Measurements from ENCODE around the gene THBS2.
"Not testable (repeated sequence)": the region's sequence is repeated elsewhere in the genome, so short reads cannot be mapped to it uniquely, and the experiment has no call there.

THBS2 gene

DNA sequence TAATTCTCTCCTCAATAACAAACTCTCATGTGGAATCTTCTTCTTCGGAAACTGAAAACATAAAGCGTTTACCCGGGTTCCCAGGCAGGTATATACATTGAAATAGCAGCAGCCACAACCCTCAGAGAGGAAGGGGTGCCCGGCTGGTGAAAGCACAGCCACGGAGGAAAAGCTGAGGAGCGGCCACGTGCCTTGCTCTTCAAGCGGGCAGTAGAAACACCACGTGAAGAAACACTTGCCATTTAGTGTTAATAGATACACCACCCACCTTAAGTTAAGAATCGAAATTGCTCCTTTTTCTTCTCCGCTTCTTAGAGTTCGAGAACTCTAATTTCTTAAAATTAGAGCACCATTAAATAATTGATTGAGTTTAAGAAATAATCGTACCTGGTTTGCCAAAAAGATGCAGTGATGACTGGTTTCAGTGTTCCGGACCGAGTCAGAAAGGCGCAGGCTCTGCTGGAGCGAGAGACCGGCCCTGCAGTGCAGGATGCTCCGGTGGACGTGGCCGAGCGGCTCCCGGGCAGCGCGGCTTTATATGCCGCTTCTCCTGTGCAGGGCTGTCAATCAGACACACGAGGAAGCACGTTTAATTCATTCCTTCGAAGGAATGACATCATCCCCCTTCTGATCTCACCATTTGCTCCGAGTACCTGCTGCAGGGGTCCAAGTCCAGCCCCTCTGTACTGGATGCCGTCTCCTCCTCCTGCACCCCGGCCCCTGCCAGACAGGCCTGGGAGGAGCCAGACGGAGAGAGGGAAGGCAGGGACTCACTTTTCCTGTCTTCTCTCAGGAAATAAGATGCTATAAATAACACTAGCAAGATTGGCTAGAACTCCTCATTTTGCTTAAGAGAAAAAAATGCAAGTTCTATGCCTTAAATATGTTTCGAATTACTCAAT, at the start of gene THBS2:
TSS of gene THBS2 (minus strand) at position 510 of the 902 bp plus-strand sequence. CDS start 3,062 bp downstream, outside the sequence.
- no peak for DNase-seq

DNA sequence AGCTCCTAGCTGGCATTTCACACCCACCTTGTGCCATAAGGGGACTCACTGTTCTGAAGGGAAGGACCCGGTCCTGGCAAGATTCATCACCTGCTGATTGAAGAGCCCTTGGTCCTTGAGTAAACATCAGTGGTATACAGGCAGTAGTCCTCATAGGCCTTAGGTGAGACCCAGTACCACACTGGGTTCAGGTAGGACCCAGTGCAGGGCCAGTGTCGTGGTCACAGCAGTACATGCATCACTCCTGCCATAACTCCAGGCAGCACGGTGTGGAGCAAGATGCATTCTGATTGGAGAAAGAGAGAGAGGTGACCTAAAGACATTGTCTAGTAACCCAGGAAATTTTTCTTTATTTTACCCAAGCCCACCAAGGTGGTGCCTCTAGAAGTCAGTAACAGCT, 49.1 kb upstream of the THBS2 start:
- DNase-seq, result no peak

DNA sequence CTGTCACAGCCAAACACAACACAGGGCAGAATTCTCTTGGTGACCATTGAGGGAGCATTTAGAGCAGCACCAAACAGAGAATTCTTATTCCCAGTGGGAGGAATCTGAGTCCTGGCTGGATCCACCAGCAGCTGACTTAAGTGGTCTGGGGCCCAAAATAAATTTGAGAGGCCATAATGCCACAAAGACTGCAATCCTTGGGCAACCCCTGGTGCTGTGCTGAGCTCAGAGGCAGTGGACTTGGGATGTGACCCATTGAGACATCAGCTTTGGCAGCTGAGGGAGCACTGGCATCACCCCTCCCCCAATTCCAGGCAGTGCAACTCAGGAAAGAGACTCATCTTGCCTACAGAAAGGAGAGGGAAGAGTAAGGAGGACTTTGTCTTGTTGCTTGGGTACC, 48.6 kb upstream of the THBS2 start:
- DNase-seq, result no peak

DNA sequence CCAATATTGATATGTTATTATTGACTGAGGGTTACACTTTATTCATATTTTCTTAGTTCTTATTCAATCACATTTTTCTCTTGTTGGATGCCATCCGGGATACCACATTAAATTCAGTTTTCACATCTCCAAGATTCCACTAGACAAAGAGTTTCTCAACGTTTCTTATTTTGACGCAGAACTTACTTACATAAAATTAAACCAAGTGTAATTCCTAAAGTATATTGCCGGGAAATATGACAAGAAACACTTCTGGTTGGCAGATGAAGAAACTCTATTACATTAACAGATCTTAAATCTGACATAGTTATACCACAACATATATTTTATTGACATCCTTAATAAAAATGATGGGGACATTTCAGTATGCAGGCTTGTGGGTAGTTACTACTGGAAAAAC, 47.3 kb upstream of the THBS2 start:
- DNase-seq, result no peak

DNA sequence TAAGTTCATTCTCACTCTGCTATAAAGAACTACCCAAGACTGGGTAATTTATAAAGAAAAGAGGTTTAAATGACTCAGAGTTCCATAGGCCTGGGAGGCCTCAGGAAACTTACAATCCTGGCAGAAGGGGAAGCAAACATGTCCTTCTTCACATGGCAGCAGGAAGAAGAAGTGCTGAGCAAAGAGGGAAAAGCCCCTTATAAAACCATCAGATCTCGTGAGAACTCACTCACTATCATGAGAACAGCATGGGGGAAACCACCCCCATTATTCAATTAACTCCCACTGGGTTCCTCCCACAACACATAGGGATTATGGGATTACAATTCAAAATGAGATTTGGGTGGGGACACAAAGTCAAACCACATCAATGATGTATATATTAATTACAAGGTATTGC, 45.0 kb upstream of the THBS2 start:
- not testable (repeated sequence) for DNase-seq

DNA sequence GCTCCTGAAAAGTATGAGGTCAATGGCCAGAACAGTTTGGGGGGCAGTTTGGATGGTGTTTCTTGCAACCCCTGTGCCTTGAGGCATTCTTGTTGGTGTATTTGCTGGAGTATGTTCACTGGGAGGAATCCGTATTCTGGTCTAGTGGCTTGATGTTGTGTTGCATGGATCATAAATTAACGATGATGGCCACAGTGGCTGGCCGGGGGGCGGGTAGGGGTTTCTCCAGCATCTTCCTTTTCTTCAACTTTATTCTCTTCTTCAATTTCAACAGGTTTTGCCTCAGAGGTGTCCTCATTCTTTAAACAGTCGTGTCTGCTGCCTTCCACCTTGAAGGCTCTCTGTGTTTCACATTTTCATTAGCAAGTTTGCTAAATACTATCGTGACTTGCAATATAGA, 43.0 kb upstream of the THBS2 start:
- DNase-seq, result no peak

DNA sequence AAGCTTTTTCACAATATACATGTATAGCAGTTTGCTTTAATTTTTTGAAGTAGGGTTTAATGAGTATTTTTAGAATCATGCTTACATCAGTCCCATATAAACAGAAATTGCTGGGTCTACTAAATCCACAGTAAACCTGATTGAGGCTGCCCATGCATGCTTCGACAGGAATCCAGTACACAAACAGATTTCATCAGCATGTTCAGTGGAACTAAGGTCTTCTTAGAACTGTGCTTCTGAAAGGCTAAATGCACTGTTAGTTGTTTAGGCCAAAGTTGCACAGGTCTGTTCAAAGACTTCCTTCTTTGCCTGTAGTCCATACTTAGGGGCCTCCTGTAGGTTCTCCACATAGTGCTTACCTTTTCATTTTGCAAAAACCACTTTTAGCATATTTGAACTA, 42.5 kb upstream of the THBS2 start:
- no peak for DNase-seq

DNA sequence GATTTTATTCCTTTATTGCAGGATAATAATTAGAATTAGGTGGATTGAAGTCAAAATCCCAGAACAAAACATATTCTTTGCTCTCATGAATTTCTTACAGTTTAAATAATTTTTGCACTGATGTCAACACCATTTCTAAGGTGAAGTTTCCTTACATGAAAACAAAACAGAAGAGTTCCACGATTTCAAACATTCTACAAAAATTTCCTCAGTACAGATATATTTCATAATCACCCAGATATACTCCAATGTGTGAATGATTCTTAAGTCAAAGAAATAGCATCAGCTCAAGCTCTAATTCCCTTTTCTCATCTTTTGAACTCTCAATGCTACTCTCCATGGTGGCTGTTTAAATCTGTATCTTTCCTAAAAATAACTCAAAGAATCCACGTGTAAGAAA, 39.5 kb upstream of the THBS2 start:
- DNase-seq, result no peak

DNA sequence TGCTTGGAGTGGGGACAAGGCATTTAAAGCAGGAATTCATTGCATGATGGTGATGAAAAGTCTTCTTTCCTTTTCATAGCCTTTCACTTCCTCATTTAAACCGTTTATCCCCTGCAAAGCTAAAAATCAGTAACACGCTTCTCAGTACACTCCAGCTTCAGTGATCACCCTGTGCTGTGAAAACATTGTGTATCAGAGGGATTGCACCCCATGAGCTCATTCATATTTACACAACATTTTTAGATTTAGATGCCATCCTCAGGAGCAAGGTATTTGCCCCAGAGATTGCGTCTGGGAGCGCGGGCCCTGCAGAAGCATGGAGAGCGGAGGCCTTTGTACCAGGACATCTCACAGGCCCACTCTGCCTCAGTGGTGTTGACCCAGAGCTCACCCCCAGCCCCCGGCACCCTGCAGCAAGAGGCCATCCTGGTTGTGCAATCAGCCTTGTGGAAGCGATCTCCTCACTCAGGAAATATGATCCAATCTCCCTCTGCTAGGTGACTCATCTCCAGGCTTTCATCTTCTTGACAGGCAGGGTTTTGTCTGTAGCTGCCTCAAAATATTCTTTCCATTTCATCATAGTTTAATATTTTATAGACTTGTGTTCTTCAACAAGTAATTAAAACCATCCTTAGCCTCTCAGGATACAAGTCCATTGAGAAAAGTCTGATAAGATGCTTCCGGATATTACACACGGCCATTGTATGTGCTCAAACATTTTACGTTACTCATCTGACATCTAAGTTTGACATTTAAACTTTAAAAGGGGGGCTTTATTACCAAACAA, 38.9 kb upstream of the THBS2 start:
- DNase-seq, result no peak

DNA sequence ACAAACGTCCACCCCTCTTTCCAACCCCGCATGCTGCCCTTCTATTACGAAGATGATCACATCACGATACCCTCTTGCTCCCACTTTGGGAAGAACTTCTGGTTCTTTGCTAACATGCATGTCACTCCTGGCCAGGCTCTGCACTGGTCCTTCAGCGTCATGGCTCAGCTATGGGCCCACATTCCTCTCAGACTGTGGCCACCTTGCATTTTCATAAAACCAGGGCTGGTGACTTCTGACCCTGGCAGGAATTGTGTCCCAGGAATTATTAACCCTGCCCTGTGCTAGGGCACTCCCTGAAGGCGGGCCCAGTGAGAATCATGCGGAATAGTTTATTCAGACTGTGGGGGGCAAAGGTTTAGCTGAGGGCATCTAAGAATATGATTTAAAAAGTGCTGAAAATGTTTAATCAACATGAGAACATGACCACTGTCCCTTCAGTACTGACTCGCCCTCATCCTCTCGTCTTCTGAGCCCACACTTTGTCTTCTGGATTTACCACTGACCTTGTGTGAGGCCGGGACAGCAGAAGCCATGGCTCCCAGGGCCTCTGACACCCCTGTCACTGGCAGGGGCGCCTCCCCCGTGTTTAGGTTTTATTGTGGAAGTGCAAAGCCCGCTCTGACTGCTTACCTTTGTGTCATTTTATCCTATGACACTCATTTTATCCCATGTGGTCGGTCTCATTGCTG, 38.1 kb upstream of the THBS2 start:
- no peak for DNase-seq

DNA sequence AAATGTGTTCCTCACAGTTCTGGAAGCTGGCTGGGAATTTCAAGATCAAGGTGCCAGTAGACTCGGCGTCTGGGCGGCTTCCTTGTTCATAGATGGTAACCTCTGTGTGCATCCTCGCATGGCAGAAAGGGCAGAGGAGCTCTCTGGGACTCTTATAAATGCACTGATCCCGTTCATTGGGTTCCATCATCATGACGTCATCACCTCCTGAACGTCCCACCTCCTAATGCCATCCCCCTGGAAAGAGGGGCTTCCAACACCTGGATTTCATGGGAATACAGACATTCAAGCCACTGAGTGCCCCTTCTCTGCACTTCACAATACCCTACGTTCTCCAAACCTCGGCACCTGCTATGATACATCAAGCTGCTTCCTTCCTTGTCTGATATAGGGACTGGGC, 37.5 kb upstream of the THBS2 start:
- no peak for DNase-seq

DNA sequence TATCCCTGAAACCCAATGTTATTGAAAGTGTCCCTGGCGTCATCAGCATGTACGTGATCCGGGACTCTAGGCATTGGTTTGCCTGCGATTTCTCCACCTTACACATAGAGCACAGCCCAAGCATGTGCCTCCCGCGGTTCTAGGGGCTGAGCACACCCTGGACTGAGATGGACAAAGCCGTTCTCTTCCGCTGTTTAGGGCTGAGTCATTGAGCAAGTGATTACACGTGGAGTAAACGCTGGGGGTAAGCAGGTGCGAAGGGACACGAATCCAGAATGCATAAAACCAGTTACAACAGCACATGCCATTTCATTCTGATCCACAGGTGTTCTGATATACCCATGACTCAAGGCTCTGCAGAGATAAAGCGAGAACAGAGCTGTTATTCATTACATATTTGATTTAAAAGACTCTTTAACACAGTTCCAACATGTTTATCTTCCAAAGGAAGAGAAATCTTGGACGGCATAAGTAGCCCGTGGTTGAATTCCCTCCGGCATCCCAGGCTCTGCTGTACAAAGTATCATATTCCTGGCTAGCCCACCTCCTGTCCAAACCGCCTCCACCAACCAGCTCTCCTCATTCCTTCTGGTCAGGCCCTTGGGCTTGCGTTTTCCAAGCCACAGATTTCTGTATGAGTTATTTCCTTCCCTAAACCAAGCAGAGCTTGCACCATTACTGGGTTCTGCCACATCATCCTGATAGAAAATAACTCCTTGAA, 36.1 kb upstream of the THBS2 start:
- no peak for DNase-seq

DNA sequence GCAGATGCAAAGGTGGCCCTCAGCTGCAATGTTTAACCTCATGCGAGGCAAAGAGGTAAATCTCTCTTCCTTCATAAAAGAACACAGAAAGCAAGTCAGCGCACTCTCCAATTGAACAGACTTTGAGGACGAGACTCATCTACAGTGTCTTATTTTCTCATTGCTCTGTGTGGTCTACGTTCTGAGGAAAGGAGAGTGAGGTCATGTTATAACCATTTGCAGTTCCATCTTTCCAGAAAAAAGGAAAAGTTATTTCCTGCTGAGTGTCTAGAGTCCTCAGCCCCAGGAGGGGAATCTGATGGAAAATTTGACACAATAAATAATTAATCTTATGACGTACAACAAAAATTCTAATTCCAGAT, 35.6 kb upstream of the THBS2 start:
- no peak for DNase-seq

DNA sequence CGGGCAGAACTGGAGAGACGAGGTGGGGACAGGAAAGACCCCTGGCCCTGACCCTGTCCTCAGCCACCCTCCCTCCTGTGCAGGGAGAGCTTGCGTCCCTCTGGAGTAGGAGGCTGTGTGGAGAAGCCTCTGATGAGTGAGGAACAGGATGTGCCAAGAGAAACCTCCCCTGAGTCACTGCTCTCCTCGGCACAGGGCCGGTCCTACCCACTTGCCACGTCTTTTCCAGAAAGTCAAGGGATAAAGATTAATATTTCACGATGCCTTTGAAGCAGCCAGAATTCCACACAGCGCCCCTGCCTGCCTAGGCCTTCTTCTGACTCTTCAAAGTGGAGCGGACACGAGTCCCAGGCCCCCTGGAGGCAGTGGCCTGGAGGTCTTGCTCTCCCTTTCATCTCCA, 34.9 kb upstream of the THBS2 start:
- DNase-seq, result no peak

DNA sequence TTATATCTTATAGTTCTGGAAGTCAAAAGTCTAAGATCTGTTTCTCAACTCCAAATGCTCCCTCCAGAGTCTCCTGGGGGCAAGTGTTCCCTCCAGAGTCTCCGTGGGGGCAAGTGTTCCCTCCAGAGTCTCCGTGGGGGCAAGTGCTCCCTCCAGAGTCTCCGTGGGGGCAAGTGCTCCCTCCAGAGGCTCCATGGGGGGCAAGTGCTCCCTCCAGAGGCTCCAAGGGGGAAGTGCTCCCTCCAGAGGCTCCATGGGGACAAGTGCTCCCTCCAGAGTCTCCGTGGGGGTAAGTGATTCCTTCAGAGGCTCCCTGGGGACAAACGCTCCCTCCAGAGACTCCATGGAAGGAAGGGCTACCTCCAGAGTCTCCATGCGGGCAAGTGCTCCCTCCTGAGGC, 34.0 kb upstream of the THBS2 start:
- no peak for DNase-seq

DNA sequence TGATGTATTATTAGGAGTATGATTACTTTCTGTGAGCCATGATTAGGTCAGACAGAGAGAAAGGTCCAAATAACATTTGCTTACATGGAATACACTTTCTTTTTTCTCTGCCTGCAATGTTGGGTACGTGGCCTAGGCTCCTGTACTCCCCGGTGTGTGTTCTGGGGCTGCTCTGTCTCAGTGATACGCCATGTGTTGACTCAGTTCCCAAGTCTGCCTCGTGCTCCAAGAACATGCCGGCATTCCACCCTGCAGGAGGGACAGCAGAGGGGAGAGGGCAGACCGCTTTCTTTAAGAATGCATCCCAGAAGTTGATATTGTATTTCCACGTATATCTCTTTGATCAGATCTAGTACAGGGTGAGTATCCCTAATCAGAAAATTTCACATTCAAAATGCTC, 33.3 kb upstream of the THBS2 start:
- no peak for DNase-seq

DNA sequence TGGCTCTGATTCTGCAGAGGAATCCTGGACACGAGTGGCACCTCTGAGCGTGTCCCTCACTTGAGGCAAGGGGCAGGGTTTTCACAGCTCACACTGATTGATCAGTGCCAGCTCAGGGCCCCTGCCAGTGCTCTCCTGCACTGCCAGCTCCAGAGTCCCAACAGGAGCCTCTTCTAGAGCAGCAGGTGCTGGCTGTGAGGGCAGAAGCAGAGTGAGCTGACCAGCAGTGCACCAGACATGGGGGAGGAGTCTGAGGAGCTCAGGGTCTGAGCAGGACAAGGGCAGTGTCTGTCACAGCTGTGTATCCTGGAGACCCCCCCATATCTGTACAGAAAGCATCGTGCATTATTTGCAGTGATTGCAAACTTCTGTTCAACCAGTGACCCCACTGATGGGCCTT, 31.5 kb upstream of the THBS2 start:
- DNase-seq, result no peak

DNA sequence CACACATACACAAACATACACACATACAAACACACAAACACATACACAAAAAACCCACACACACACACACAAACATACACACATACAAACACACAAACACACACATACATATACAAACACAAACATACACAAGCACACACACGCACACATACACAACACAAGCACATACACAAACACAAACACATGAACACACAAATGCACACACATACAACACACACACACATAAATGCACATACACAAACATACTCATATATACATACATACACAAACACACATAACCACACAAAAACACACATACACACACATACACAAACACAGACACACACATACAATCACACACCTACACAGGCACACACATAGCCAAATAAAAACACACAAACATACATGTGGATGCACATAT, 30.3 kb upstream of the THBS2 start:
- DNase-seq, result no peak

DNA sequence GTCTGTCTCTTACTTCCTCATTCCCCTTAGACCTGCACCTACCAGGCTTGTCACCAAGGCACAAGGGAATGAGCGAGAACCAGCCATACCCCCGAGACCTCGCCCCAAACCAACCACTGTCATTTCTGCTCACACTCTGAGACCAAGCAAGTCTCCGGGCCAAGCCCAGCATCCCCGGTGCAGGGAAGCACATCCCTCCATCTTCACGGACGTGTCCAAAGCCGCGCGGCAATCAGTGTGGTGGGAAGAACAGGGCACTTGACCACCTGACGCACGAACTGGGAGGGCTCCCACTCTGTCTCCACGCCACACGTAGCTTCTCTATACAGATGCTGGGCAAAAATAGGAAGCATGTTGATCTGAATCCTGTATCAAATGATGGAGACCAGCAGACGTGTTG, 28.4 kb upstream of the THBS2 start:
- no peak for DNase-seq

DNA sequence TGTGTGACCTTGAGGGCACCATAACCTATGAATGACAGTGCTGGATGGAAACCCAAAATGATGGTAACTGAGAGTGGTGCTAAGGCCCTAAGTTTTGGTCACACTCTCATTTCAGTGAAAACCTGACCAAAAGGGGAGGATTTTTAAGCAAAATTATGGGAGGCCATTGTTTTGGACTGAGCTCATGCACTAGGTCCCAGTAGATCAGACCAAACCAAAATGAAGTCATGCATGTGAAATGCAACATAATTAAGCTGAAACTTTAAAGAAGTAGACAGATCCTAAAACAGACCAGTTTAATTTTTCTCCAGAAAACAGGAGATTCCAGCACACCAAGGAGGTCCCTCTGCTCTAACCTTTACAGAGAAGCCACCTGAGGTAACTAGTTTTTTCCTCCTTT, 24.0 kb upstream of the THBS2 start:
- DNase-seq, result no peak

DNA sequence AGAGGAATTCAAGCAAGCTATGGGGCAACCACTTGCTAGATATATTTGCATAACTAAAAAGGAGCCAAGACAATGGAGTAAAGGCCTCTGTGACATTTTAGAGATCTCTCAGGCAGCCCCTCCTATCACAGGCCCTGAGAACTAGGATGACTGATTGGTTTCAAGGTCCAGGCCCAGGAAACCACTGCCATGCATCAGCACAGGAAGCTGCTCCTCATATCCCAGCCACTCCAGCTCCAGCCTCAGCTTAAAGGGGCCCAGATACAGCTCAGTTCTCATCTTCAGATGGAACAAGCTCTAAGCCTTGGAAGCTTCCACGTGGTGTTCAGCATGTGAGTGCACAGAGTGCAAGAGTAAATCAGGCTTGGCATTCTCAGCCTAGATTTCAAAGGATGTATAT, 21.1 kb upstream of the THBS2 start:
- no peak for DNase-seq

DNA sequence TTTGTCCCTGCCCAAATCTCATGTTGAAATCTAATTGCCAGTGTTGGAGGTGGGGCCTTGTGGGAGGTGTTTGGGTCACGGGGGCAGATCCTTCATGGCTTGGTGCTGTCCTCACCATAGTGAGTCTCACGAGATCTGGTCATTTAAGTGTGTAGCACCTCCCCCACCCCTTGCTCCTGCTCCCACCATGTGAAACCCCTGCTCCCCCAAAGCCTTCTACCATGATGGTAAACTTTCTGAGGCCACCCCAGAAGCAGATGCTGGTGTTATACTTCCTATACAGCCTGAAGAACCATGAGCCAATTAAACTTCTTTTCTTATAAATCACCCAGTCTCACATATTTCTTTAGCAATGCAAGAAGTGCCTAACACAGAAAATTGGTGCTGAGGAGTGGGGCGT, 19.9 kb upstream of the THBS2 start:
- DNase-seq, result no peak

DNA sequence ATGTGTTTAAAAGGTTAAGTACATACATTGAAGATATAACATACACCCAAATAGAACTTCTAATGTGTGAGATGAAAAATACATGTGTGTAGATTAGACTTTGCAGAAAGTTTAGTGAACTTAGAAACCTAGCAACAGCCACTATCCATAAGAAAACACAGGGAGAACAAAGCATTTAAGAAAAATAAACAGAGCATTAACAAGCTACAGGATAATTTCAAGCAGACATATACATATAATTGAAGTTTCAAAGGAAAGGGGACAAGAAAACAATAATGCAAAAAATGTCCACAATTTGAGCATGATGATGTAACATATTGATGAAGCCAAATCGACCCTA, 18.2 kb upstream of the THBS2 start:
- no peak for DNase-seq

Data from activated CD4-positive, CD25-positive, alpha-beta regulatory T cell treated with anti-CD3 and anti-CD28 coated beads, Interleukin-2, amount 50 U/mL, for 72 hours (primary cell).